Measurements from ENCODE around the gene RIOK2.

Gene RIOK2

DNA sequence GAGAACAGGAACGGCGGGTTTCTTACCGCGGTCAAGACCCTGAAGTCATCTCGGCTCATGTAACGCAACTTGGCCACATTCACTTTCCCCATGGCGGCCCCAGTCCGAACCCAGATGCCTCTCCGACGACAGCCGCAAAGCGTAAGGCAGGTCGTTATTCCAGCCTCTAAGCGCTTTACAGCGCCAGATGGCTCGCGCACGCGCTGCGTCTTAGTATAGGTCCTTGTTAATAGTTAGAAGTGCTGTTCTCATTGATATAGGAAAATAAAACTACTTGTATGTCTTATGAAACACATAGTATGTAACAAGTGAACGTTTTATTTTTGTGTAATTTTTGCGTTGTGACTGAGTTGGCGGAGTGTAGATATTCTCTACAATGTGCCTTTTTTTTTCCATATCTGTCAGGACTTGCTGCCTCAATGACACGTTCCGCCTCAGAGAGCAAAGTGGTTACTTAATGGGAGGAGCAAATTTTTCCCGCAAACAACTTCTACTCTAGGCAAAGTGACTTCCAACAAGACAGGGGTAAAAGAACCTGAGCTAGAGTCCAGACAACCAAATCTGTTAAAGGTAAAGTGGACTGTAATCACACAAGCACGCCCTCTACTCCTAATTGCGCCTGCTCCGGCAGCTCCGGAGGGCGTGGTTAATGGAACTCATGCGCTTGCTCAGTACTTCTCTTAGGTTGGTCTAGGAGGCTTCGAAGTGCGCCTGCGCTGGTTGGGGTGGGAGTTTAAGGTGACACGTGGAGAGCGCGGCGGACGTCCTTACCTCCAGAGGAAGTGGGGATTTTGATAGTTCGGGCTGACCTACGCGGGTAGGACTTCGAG lies at the start of gene RIOK2:
Gene RIOK2 (minus strand): TSS at position 148 of the 830 bp plus-strand sequence. CDS start 56 bp downstream, at position 92.
- DNase-seq (ENCODE audit: low spot score in 2 of 2) = peak; percentile 79 to 85
- H3K27ac Mint-ChIP-seq = peak within 1 kb of the TSS; percentile 100
- peaks cover 16% of the 10 kb centered on the region for H3K36me3 Mint-ChIP-seq
- ATAC-seq (ENCODE audit: low read depth) = peak; percentile 88
- peaks cover 3% of the 10 kb centered on the region for H3K9me3 Mint-ChIP-seq
- H3K27me3 Mint-ChIP-seq = peaks cover under 1% of the 10 kb centered on the region
- H3K4me1 Mint-ChIP-seq = peaks cover 29% of the 10 kb centered on the region
- H3K4me3 Mint-ChIP-seq = peak within 1 kb of the TSS; percentile 90

DNA sequence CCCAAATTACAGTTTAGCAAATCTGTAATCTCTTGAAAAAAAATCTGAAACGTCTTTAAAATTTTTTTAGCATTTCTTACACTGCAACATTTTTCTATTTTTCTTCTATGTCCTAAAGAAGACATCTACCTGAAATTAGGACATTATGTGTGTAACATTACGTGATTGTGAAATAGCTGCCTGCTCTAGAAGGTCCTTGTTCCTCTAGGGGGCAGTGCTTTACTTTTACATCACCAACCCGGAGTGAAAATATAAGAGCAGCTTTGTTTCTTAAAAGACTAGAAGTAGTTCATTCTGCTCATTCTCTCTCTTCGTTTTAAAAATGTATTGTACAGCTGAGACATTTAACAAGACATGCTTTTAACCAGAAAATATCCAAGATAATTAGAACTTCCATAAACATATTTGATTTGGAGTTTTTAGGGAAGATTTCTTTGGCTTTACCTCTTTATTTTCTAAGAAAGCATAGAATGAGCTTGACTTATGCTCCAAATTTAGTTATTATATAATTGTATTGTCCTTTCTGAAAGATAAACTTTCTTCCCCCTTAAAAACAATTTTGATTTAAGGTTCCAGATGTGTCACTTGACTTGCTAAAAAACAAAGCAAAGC lies 48.1 kb upstream of the RIOK2 start:
- Mint-ChIP-seq H3K4me3 (no peak overlapping the region), H3K4me1 (no peaks in the 10 kb centered on the region), H3K27me3 (peaks cover 6% of the 10 kb centered on the region), H3K9me3 (peaks cover 3% of the 10 kb centered on the region), H3K36me3 (no peaks in the 10 kb centered on the region), H3K27ac (no peak overlapping the region)
- ATAC-seq (ENCODE audit: low read depth) (peak; percentile 58), DNase-seq (ENCODE audit: low spot score in 2 of 2) (peak in 1 of 2 donors; percentile 43)

DNA sequence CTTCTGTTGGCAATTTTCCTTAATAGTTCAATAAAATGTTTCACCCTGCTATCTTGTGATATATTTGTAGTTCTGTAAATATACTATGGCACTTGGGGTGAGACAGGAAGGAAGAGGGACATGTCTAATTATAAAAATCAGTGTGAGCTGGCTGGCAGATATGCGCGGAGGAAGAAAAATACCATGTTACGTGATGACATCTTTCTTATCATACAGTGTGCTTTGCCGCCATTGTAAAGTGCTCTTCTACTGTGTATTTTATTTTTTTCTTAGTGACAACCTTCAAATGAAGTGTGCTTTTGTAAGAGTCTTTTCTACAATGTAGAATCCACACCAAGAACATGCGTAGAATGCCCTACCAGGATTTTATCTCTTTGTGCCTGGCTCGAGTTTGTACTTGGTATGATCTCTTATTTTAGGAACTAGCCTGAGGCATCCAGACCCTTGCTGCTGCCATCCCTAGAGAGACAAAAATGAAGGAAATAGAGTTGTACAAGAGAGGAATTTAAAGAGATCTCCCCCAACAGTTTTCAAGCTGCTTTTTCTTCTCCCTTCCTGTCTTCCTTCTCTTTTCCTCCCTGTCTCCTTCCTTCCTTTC lies 46.7 kb upstream of the RIOK2 start:
- H3K9me3 Mint-ChIP-seq = no peaks in the 10 kb centered on the region

DNA sequence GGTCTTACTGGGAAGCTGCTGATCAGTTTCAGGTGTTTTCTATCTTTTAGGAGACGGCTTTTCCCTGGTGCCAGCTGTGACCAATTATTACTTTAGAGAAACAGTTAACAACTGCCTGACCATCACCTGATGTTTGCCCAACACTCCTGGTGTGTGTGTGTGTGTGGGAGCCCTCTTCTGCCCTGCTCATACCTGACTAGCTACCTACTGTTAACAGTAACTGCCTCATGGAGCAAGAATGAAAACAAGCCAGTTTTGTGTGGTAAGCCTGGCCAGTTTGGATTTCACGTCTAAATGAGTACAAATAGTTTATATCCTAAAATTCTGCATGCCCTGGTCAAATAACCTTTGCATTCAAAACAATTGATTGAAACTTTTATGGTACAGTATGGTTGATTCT lies 46.1 kb upstream of the RIOK2 start:
- Mint-ChIP-seq H3K9me3 (no peaks in the 10 kb centered on the region), H3K27ac (no peak overlapping the region), H3K4me1 (no peaks in the 10 kb centered on the region), H3K27me3 (peaks cover 4% of the 10 kb centered on the region), H3K36me3 (no peaks in the 10 kb centered on the region), H3K4me3 (no peak overlapping the region)
- DNase-seq (ENCODE audit: low spot score in 2 of 2) = no peak
- ATAC-seq (ENCODE audit: low read depth) = no peak

More for the DNA sequence above, 46.7 kb upstream of the RIOK2 start:
- Mint-ChIP-seq H3K36me3 (no peaks in the 10 kb centered on the region), H3K27ac (peak overlapping the region; percentile 26), H3K4me1 (no peaks in the 10 kb centered on the region), H3K4me3 (no peak overlapping the region), H3K27me3 (peaks cover 6% of the 10 kb centered on the region)
- DNase-seq (ENCODE audit: low spot score in 2 of 2) (no peak), ATAC-seq (ENCODE audit: low read depth) (no peak)

DNA sequence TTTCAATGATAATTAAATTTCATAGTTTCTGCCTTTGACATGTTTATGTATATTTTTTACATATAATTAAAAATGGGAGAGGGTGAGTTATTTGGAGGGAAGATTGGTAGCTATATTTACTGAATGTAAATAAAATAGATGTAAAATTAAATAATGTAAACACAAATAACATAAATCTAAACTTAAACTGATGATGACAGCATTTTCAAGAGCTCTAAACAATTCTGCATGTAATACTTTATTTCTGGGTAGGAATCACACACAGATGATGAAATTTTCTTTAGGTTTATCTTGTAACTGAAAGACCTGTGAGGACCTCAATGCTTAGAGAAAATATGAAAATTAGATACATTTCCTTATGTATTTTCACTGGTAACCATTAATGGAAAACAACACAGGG lies 42.2 kb upstream of the RIOK2 start:
- no peaks in the 10 kb centered on the region for H3K4me1 Mint-ChIP-seq
- DNase-seq (ENCODE audit: low spot score in 2 of 2) (no peak), ATAC-seq (ENCODE audit: low read depth) (no peak)
- no peaks in the 10 kb centered on the region for H3K9me3 Mint-ChIP-seq
- H3K4me3 Mint-ChIP-seq = no peak overlapping the region
- H3K27ac Mint-ChIP-seq = no peak overlapping the region
- peaks cover 4% of the 10 kb centered on the region for H3K27me3 Mint-ChIP-seq
- H3K36me3 Mint-ChIP-seq = no peaks in the 10 kb centered on the region

DNA sequence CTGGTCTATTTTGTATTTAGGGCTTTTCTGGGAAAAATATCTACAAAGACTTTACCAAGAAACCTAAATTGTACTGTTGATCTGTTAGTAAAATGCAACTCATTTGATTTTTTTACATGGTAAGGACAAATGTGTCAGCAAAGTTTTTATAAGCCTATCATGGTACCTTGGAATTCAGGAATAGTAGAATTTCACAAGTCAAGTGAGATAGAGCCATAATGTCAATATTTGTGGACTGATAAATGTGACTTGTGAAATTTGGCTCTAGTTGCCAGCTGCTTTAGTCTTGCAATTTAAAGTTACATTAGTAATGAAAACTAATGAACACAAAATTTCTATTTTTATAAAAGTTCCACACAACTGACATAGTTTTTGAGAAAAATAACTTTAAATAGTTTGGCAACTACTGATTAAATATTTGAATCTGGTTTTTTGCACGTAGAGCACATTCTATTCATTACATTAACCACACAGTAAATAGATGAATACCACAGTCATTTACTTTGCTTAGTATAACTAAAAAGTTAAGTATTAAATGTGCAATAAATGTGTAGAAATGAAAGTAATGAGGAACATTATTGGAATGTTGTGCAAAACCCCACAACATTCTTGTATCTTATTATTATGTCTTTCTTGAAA lies 41.2 kb upstream of the RIOK2 start:
- no peak for DNase-seq (ENCODE audit: low spot score in 2 of 2)

DNA sequence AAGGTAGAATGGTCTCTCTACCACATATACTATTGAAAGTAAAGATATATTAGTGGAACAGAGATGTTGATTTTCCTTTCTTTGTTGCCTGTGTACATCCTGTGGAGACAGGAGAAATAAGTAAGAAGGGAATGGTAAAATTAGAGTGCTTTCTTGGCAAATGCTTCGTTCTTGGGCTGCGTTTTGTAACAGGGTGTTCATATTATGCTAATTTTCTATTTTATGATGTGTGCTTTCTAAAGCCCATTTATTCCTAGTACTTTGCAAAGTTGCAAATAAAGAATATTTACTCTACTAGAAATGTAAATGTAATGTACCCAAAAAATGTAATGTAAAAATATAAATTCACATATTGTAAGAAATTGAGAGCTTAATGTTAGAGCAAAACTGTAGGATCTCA lies 40.5 kb upstream of the RIOK2 start:
- no peaks in the 10 kb centered on the region for H3K4me1 Mint-ChIP-seq
- no peaks in the 10 kb centered on the region for H3K27me3 Mint-ChIP-seq
- H3K4me3 Mint-ChIP-seq = no peak overlapping the region
- ATAC-seq (ENCODE audit: low read depth) (no peak), DNase-seq (ENCODE audit: low spot score in 2 of 2) (no peak)
- H3K36me3 Mint-ChIP-seq = no peaks in the 10 kb centered on the region
- H3K27ac Mint-ChIP-seq = no peak overlapping the region
- no peaks in the 10 kb centered on the region for H3K9me3 Mint-ChIP-seq

More for the DNA sequence above, 41.2 kb upstream of the RIOK2 start:
- Mint-ChIP-seq H3K27me3 (peaks cover 1% of the 10 kb centered on the region), H3K4me3 (no peak overlapping the region), H3K27ac (no peak overlapping the region), H3K4me1 (no peaks in the 10 kb centered on the region), H3K36me3 (no peaks in the 10 kb centered on the region), H3K9me3 (no peaks in the 10 kb centered on the region)
- ATAC-seq (ENCODE audit: low read depth) = no peak

DNA sequence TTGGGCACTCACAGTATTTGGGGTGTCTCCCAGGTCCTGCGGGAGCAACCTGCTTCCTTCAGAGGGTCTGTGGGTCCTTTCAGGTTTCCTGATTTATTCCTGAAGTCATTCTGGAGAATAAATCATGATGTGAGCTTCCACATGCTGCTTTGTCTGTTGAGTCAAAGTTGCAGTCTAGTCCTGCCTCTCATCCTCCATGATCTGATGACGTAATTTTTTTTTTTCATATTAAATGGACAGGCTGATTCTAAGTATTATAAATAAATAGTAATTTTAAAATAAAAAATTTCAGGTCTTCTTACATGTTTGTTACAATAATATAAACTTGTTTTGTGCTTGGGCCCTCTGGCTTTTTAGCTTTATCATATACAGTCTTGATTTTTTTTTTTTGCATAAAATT lies 26.3 kb upstream of the RIOK2 start:
- H3K4me3 Mint-ChIP-seq = no peak overlapping the region
- H3K4me1 Mint-ChIP-seq = no peaks in the 10 kb centered on the region
- peaks cover 11% of the 10 kb centered on the region for H3K9me3 Mint-ChIP-seq
- H3K27me3 Mint-ChIP-seq = peaks cover 18% of the 10 kb centered on the region
- H3K36me3 Mint-ChIP-seq = peaks cover 11% of the 10 kb centered on the region
- ATAC-seq (ENCODE audit: low read depth) = no peak
- H3K27ac Mint-ChIP-seq = no peak overlapping the region
- DNase-seq (ENCODE audit: low spot score in 2 of 2) = no peak

DNA sequence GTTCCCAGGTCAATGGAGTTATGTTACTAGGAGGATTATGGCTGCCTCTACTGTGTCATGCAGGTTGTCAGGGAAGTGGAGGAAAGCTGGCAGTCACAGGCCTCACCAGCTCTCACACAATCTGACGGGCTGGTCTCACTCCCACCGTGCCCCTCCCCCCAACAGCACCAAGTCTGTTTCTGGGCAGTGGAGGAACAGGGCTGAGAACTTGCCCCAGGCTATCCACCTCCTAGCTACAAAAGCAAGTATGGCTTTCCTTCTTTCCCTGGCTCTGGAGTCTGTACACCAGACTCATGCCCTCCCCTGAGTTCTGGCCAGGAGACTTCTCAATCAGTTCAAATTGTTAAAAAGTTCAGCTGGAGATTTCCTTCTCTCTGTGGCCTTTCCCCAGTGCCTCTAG lies 25.7 kb upstream of the RIOK2 start:
- peaks cover 9% of the 10 kb centered on the region for H3K9me3 Mint-ChIP-seq
- H3K4me3 Mint-ChIP-seq = no peak overlapping the region
- DNase-seq (ENCODE audit: low spot score in 2 of 2) (no peak), ATAC-seq (ENCODE audit: low read depth) (no peak)
- H3K4me1 Mint-ChIP-seq = no peaks in the 10 kb centered on the region
- peaks cover 8% of the 10 kb centered on the region for H3K36me3 Mint-ChIP-seq
- no peak overlapping the region for H3K27ac Mint-ChIP-seq
- H3K27me3 Mint-ChIP-seq = peaks cover 18% of the 10 kb centered on the region

DNA sequence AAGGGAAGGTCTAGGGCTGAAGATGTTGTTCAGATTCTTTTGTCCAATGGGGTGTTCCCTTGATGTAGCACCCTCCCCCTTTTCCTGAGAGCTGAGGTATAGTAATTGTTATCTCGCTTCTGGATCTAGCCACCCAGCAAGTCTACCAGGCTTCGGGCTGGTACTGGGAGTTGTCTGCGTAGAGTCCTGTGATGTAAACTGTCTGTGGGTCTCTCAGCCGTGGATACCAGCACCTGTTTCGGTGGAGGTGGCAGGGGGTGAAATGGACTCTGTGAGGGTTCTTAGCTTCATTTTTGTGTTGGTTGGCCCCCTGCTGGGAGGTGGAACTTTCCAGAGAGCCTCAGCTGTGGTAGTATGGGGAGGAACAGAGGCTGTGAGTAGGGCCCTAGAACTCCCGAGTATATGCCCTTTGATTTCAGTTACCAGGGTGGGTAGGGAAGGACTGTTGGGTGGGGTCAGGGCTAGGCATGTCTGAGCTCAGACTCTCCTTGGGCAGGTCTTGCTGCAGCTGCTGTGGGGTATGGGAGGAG lies 25.2 kb upstream of the RIOK2 start:
- no peak for ATAC-seq (ENCODE audit: low read depth)
- Mint-ChIP-seq H3K27me3 (peaks cover 18% of the 10 kb centered on the region), H3K27ac (no peak overlapping the region), H3K4me1 (no peaks in the 10 kb centered on the region), H3K4me3 (no peak overlapping the region), H3K9me3 (peaks cover 9% of the 10 kb centered on the region), H3K36me3 (peaks cover 7% of the 10 kb centered on the region)
- no peak for DNase-seq (ENCODE audit: low spot score in 2 of 2)

DNA sequence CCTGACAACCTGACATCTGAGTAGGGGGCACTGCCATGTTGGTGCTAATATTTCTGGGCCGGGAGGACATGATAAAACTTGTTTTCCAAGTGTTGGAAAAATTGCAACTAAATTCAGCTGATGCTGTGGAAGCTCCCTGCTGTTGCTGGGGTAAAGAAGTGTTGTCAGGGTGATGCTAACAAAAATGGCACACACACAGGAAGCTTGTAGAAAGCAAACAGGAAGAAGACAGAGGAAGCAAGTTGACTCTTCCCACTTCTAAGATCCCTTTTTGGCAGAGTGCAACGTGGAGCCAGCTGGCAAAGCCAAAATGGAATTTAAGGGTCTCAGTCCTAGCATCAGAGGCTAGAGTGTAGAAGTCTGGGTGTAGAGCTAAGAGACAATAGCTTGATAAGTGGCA lies 11.3 kb upstream of the RIOK2 start:
- no peak overlapping the region for H3K4me3 Mint-ChIP-seq
- ATAC-seq (ENCODE audit: low read depth) (no peak), DNase-seq (ENCODE audit: low spot score in 2 of 2) (no peak)
- peaks cover 11% of the 10 kb centered on the region for H3K4me1 Mint-ChIP-seq
- peaks cover 14% of the 10 kb centered on the region for H3K9me3 Mint-ChIP-seq
- peaks cover 9% of the 10 kb centered on the region for H3K27me3 Mint-ChIP-seq
- no peak overlapping the region for H3K27ac Mint-ChIP-seq
- H3K36me3 Mint-ChIP-seq = peaks cover 12% of the 10 kb centered on the region

DNA sequence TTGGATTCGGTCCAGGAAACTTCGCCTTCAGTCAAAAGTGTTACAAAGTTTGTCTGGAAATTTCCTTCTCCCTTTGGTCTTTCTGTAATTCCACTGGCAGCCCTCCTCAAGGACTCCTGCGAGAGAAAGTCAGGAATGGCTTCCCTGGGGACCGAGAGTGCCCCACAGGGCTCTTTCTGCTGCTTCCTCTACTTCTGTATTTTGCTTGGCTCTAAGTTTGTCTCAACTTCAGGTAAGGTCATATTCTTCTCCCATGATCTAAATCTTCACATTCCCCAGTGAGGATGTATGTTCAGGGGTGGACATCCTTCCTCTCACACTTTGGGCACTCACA lies 10.3 kb upstream of the RIOK2 start:
- no peak for DNase-seq (ENCODE audit: low spot score in 2 of 2)
- H3K4me3 Mint-ChIP-seq = no peak overlapping the region
- H3K27me3 Mint-ChIP-seq = peaks cover 10% of the 10 kb centered on the region
- peaks cover 12% of the 10 kb centered on the region for H3K36me3 Mint-ChIP-seq
- H3K9me3 Mint-ChIP-seq = peaks cover 14% of the 10 kb centered on the region
- no peak for ATAC-seq (ENCODE audit: low read depth)
- H3K4me1 Mint-ChIP-seq = peaks cover 11% of the 10 kb centered on the region
- H3K27ac Mint-ChIP-seq = no peak overlapping the region

DNA sequence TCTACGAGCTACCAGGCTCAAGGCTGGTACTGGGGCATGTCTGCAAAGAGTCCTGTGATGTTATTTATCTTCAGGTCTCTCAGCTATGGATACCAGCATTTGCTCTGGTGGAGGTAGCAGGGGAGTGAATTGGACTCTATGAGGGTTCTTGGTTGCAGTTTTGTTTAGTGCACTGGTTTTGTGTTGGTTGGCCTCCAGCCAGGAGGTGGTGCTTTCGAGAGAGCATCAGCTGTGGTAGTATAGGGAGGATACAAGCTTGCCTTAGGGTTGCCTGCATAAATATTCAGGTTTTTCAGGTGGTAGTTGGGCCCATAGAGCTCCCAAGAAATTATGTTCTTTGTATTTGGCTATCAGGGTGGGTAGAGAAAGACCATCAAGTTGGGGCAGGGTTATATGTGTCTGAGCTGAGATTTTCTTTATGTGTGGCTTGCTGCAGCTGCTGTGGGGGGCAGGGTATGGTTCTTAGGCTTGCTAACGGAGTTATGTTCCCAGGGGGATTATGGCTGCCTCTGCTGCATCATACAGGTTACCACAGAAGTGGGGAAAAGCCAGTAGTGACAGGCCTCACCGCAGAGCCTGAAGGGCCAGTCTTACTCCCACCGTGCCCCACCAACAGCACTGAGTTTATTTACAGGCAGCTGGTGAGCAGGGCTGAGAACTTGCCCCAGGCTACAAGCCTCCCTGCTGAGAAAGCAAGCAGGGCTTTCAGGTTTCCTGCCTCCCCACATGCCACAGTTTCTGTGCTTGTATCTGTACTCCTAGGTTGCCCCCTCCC lies 9.7 kb upstream of the RIOK2 start:
- H3K4me1 Mint-ChIP-seq = peaks cover 11% of the 10 kb centered on the region
- DNase-seq (ENCODE audit: low spot score in 2 of 2) = no peak
- no peak overlapping the region for H3K4me3 Mint-ChIP-seq
- H3K27me3 Mint-ChIP-seq = peaks cover 11% of the 10 kb centered on the region
- peaks cover 13% of the 10 kb centered on the region for H3K36me3 Mint-ChIP-seq
- H3K27ac Mint-ChIP-seq = no peak overlapping the region
- peak; percentile 45 for ATAC-seq (ENCODE audit: low read depth)
- peaks cover 15% of the 10 kb centered on the region for H3K9me3 Mint-ChIP-seq
